Parathyroid adenoma (tissue), 2 donors: ENCODE measurements around the gene GRHPR.
"Not testable (repeated sequence)": the region's sequence is repeated elsewhere in the genome, so short reads cannot be mapped to it uniquely, and the experiment has no call there.

Experiments
- H2AFZ ChIP-seq: fragments of 300-600 bp; sonication (generic); one replicate; pipeline ENCODE4 v1.7.0; 2017; ENCODE audit warnings: antibody characterized with exemption, mild to moderate bottlenecking
- H3K27ac ChIP-seq: fragments of 300-600 bp; sonication (generic); one replicate; pipeline ENCODE4 v1.7.0; 2017
- H3K27me3 ChIP-seq: fragments of 300-600 bp; sonication (generic); one replicate; pipeline ENCODE4 v1.7.0; 2017; ENCODE audit warnings: low read length; ENCODE audit not compliant: control insufficient read depth, insufficient read depth
- H3K36me3 ChIP-seq: fragments of 300-600 bp; sonication (generic); one replicate; pipeline ENCODE4 v1.7.0; 2017; ENCODE audit warnings: low read length; ENCODE audit not compliant: control insufficient read depth, insufficient read depth
- H3K4me1 ChIP-seq: fragments of 300-600 bp; sonication (generic); one replicate; pipeline ENCODE4 v1.7.0; 2017; ENCODE audit warnings: control low read depth
- H3K4me2 ChIP-seq: fragments of 300-600 bp; sonication (generic); one replicate; pipeline ENCODE4 v1.7.0; 2017; ENCODE audit warnings: low read length
- H3K4me3 ChIP-seq: fragments of 300-600 bp; sonication (generic); one replicate; pipeline ENCODE4 v1.7.0; 2017; ENCODE audit warnings: low read depth, low read length
- H3K79me2 ChIP-seq: fragments of 300-600 bp; sonication (generic); one replicate; pipeline ENCODE4 v1.7.0; 2017; ENCODE audit warnings: control low read depth
- H3K9ac ChIP-seq: fragments of 300-600 bp; sonication (generic); one replicate; pipeline ENCODE4 v1.7.0; 2017; ENCODE audit warnings: mild to moderate bottlenecking
- H3K9me3 ChIP-seq: fragments of 300-600 bp; sonication (generic); one replicate; pipeline ENCODE4 v1.7.0; 2017; ENCODE audit warnings: low read length; ENCODE audit not compliant: control insufficient read depth
- TF ChIP-seq, protein P1 (sequence below): fragments of 300-600 bp; sonication (generic); IDR thresholded peaks from one replicate; pipeline ENCODE4 v1.7.0; 2017; ENCODE audit warnings: antibody characterized with exemption, mild to moderate bottlenecking
- donor health status: primary hyperparathyroidism.

The GRHPR gene

DNA sequence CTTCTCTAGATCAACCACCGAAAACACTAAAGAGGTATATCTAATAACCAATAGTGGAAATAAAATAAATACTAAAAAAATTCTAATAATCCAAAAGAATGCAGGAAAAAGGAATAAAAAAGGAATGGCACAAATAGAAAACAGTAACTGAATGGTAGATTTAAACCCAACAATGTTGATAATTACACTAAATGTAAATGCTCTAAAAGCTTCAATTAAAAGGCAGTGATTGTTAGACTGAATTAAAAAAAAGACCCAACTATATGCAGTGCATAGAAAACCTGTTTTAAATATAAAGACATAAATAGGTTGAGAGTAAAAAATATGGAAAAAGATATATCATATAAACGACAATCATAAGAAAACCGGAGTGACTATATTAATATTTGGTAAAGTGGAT is 51.9 kb downstream of the GRHPR start:
- H3K27me3 ChIP-seq: no peaks in the 10 kb centered on the region
- no peak overlapping the region for H3K4me3 ChIP-seq
- H3K4me1 ChIP-seq: no peaks in the 10 kb centered on the region
- H3K36me3 ChIP-seq: no peaks in the 10 kb centered on the region
- H3K27ac ChIP-seq: no peak overlapping the region
- no peaks in the 10 kb centered on the region for H3K9me3 ChIP-seq
- no peak overlapping the region for H3K9ac ChIP-seq
- no peaks in the 10 kb centered on the region for H3K79me2 ChIP-seq
- TF ChIP-seq, protein P1, sequence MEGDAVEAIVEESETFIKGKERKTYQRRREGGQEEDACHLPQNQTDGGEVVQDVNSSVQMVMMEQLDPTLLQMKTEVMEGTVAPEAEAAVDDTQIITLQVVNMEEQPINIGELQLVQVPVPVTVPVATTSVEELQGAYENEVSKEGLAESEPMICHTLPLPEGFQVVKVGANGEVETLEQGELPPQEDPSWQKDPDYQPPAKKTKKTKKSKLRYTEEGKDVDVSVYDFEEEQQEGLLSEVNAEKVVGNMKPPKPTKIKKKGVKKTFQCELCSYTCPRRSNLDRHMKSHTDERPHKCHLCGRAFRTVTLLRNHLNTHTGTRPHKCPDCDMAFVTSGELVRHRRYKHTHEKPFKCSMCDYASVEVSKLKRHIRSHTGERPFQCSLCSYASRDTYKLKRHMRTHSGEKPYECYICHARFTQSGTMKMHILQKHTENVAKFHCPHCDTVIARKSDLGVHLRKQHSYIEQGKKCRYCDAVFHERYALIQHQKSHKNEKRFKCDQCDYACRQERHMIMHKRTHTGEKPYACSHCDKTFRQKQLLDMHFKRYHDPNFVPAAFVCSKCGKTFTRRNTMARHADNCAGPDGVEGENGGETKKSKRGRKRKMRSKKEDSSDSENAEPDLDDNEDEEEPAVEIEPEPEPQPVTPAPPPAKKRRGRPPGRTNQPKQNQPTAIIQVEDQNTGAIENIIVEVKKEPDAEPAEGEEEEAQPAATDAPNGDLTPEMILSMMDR: no peak
- no peak overlapping the region for H3K4me2 ChIP-seq
- no peak overlapping the region for H2AFZ ChIP-seq

DNA sequence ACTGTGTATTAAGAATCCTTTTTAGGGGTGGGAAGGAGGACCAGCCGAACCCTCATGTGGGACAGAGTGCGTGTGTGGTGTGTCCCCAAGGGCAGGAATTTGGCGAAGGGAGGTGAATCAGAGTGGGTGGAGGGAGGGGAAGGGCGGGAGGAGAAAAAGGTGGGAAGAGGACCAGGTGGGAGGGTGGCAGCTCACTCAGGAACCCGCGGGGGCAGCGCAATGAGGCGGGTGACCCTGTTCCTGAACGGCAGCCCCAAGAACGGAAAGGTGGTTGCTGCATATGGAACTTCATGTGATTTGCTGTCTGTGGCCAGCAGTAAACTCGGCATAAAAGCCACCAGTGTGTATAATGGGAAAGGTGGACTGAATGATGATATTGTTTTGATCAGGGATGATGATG is 54.4 kb downstream of the GRHPR start:
- H3K27me3 ChIP-seq: no peaks in the 10 kb centered on the region
- no peaks in the 10 kb centered on the region for H3K36me3 ChIP-seq
- TF ChIP-seq, protein P1: no peak
- no peaks in the 10 kb centered on the region for H3K9me3 ChIP-seq
- H3K4me2 ChIP-seq: no peak overlapping the region
- no peak overlapping the region for H2AFZ ChIP-seq
- H3K4me3 ChIP-seq: no peak overlapping the region
- H3K79me2 ChIP-seq: no peaks in the 10 kb centered on the region
- H3K4me1 ChIP-seq: no peaks in the 10 kb centered on the region
- H3K9ac ChIP-seq: no peak overlapping the region
- H3K27ac ChIP-seq: no peak overlapping the region

DNA sequence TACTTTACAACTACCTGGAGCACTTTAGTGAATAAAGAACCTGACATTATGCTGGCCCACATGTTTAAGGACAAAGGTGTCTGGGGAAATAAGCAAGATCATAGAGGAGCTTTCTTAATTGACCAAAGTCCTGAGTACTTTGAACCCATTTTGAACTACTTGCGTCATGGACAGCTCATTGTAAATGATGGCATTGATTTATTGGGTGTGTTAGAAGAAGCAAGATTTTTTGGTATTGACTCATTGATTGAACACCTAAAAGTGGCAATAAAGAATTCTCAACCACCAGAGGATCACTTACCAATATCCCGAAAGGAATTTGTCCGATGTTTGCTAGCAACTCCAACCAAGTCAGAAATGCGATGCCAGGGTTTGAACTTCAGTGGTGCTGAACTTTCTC is 54.9 kb downstream of the GRHPR start:
- not testable (repeated sequence) for H2AFZ ChIP-seq, H3K4me2 ChIP-seq, H3K9ac ChIP-seq, H3K27me3 ChIP-seq, H3K79me2 ChIP-seq, H3K36me3 ChIP-seq, H3K4me3 ChIP-seq, H3K4me1 ChIP-seq, H3K9me3 ChIP-seq, H3K27ac ChIP-seq

DNA sequence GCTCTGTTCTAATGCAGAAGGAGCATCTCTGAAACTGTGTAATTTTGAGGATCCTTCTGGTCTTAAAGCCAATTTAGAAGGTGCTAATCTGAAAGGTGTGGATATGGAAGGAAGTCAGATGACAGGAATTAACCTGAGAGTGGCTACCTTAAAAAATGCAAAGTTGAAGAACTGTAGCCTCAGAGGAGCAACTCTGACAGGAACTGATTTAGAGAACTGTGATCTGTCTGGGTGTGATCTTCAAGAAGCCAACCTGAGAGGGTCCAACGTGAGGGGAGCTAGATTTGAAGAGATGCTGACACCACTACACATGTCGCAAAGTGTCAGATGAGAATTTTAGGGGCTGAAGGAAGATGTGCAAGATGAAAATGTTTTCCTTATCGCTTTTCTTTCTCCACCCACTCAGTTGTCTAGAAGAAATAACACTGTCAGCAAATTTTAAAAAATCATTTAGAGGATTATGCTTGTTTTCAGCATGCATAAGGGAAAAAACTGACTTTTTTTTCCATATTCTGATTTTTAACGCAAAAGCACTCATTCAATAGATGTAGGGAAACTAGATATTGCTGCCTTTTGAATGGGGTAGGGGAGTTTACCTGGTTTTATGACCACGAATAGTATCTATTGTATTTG is 55.6 kb downstream of the GRHPR start:
- not testable (repeated sequence) for H3K4me1 ChIP-seq, H3K4me3 ChIP-seq, H3K27ac ChIP-seq, H2AFZ ChIP-seq, H3K4me2 ChIP-seq, H3K79me2 ChIP-seq, H3K36me3 ChIP-seq, H3K9me3 ChIP-seq, H3K27me3 ChIP-seq, H3K9ac ChIP-seq

DNA sequence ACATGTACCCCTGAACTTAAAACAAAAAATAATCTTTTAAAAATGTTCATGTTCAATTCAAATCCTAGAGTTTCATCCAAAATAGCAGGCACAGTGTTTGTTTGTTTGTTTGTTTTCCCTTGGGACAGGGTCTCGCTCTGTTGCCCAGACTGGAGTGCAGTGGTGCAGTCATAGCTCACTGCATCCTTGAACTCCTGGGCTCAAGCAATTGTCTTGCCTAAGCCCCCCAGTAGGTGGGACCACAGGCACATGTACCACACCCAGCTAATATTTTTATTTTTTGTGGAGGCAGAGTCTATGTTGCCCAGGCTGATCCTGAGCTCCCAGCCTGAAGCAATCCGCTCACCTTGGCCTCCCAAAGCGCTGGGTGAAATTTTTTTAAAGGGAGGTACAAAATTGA is 58.3 kb downstream of the GRHPR start:
- Histone ChIP-seq H3K27ac (no peak overlapping the region), H3K4me3 (no peak overlapping the region), H3K4me2 (no peak overlapping the region), H3K27me3 (no peaks in the 10 kb centered on the region), H3K9me3 (no peaks in the 10 kb centered on the region), H3K4me1 (peaks cover 3% of the 10 kb centered on the region), H3K9ac (no peak overlapping the region), H3K79me2 (no peaks in the 10 kb centered on the region), H2AFZ (no peak overlapping the region), H3K36me3 (no peaks in the 10 kb centered on the region)
- TF ChIP-seq, protein P1: no peak
